Measurements from ENCODE around the gene FAXC.

GRCh38 chr6:99318566-99318965, 30.9 kb downstream of the FAXC start:
- no peak for TF ChIP-seq CTCF (IDR thresholded peaks at IDR 0.05; ENCODE audit: control extremely low read depth in 1 of 3, insufficient read depth in 1 of 3, low read depth in 1 of 3, low read length in 3 of 3)
- TF ChIP-seq EZH2 (IDR thresholded peaks at IDR 0.05; ENCODE audit: low read depth, low read length, severe bottlenecking) = no peak
- TF ChIP-seq EP300 (IDR thresholded peaks at IDR 0.05; ENCODE audit: borderline replicate concordance in 1 of 2, low read depth in 2 of 2, low read length in 2 of 2) = no peak
- no peak for TF ChIP-seq SUZ12 (IDR thresholded peaks at IDR 0.05; ENCODE audit: low read length)
- TF ChIP-seq POLR2A (IDR thresholded peaks at IDR 0.05; ENCODE audit: control extremely low read depth in 1 of 2, low read depth in 2 of 2, low read length in 2 of 2) = no peak
- no peak for TF ChIP-seq POLR2AphosphoS5 (IDR thresholded peaks at IDR 0.05; ENCODE audit: low read depth, low read length)
- TF ChIP-seq RXRA (IDR thresholded peaks at IDR 0.05; ENCODE audit: insufficient read depth, low read depth, low read length) = no peak
